ENCODE results near the gene SCAANT1. TPM values are rescaled to one million over a fixed set of nuclear protein-coding genes. Genes with fewer than 3 reads are reported as not detected.

The SCAANT1 gene
- total and polyA plus RNA-seq, 2 of the 8 experiments (the other 6 are each of a cell fraction or from before 2014, with no cell fraction given) = not detected

GRCh38 chr3:63926309-63926708 is 14.1 kb upstream of the SCAANT1 start:
- Histone ChIP-seq H3K27ac (ENCODE audit: low read depth, low read length) (no peak overlapping the region), H2AFZ (ENCODE audit: low read length) (no peak overlapping the region), H3K18ac (ENCODE audit: extremely low read depth, low read length) (no peak overlapping the region), H3K79me2 (ENCODE audit: control insufficient read depth in 1 of 2, insufficient read depth in 2 of 2, low read length in 2 of 2) (peaks cover 0 to 11% of the 10 kb centered on the region in 2 experiments; a peak in 1 of 4 replicates), H3K4me1 (replicated peaks in 1 of 4; ENCODE audit: control insufficient read depth in 3 of 4, insufficient read depth in 4 of 4, low read length in 3 of 4) (no peaks in the 10 kb centered on the region), H3K4me3 (ENCODE audit: extremely low read depth in 1 of 4, insufficient read depth in 2 of 4, low read depth in 3 of 4, low read length in 4 of 4) (no peak overlapping the region), H4K20me1 (replicated peaks in 1 of 2; ENCODE audit: control insufficient read depth in 1 of 2, insufficient read depth in 2 of 2, low read length in 2 of 2) (no peaks in the 10 kb centered on the region), H3K79me1 (ENCODE audit: low read depth, low read length) (no peaks in the 10 kb centered on the region; the same call in 1 of the 2 replicates), H2BK5ac (ENCODE audit: low read depth, low read length) (no peak overlapping the region), H2AK5ac (ENCODE audit: low read depth, low read length) (no peak overlapping the region), H3K36me3 (ENCODE audit: control insufficient read depth in 2 of 4, insufficient read depth in 4 of 4, low read length in 3 of 4) (peaks cover 4 to 29% (median 9%) of the 10 kb centered on the region in 4 experiments; a peak in 6 of 8 replicates), H3K23me2 (ENCODE audit: low read depth, low read length) (no peaks in the 10 kb centered on the region; the same call in 1 of the 2 replicates), H3K9me3 (ENCODE audit: insufficient read depth in 2 of 2, low read depth in 1 of 2, low read length in 1 of 2) (peaks cover 10% of the 10 kb centered on the region in 2 experiments; a peak in 3 of 4 replicates), H3K9ac (replicated peaks in 1 of 4; ENCODE audit: extremely low read depth in 1 of 4, low read depth in 3 of 4, low read length in 3 of 4) (no peak overlapping the region), H4K8ac (ENCODE audit: extremely low read depth, insufficient read depth, low read length) (no peak overlapping the region), H3K27me3 (replicated peaks in 1 of 4; ENCODE audit: control insufficient read depth in 3 of 4, extremely low read depth in 1 of 4, insufficient read depth in 3 of 4, low read length in 3 of 4) (no peaks in the 10 kb centered on the region), H2BK12ac (ENCODE audit: low read depth, low read length) (no peak overlapping the region), H2BK20ac (ENCODE audit: low read length) (no peak overlapping the region), H3K14ac (ENCODE audit: insufficient read length) (no peak overlapping the region), H2BK15ac (ENCODE audit: low read length) (no peak overlapping the region), H3K56ac (replicated peaks; ENCODE audit: insufficient read length, low read depth, low read length) (no peak overlapping the region), H4K5ac (ENCODE audit: insufficient read length, low read depth, low read length) (no peak overlapping the region), H3K4ac (replicated peaks; ENCODE audit: insufficient read length, low read depth, low read length) (no peak overlapping the region), H3K23ac (ENCODE audit: insufficient read length) (no peak overlapping the region), H3K4me2 (ENCODE audit: insufficient read depth in 1 of 2, low read depth in 2 of 2, low read length in 2 of 2) (no peak overlapping the region), H2BK120ac (replicated peaks; ENCODE audit: low read depth, low read length) (no peak overlapping the region), H4K91ac (replicated peaks; ENCODE audit: insufficient read length, low read length) (no peak overlapping the region)
- FAIRE-seq (no peak), DNase-seq (ENCODE audit: low read depth in 1 of 2, low spot score in 2 of 2) (no peak)
- ChIA-PET CTCF (ENCODE audit: partially characterized antibody) (no interaction called here), POLR2A (ENCODE audit: partially characterized antibody) (no interaction called here)
- 88 to 100% methylated on average over 1 to 4 of the region's 4 CpGs for WGBS, 2 experiments (ENCODE audit: extremely low coverage in 1 of 2, insufficient coverage in 1 of 2, insufficient read length in 1 of 2, insufficient replicate concordance in 2 of 2, low coverage in 1 of 2, low lambda C conversion rate in 2 of 2, missing lambda C conversion rate in 1 of 2)
- TF ChIP-seq MAFK (IDR thresholded peaks at IDR 0.05; ENCODE audit: low read depth, low read length) = no peak
- TF ChIP-seq HDAC6 (IDR thresholded peaks at IDR 0.05; ENCODE audit: low read depth, low read length) = no peak
- no peak for TF ChIP-seq YY1 (IDR thresholded peaks at IDR 0.05; ENCODE audit: low read depth, low read length)
- TF ChIP-seq SIRT6 (IDR thresholded peaks at IDR 0.05; ENCODE audit: low read length) = no peak
- TF ChIP-seq RFX5 (IDR thresholded peaks at IDR 0.05; ENCODE audit: borderline replicate concordance, low read depth, low read length) = no peak
- TF ChIP-seq EZH2 (IDR thresholded peaks at IDR 0.05; ENCODE audit: low read depth, low read length, severe bottlenecking) = no peak
- no peak for TF ChIP-seq SIN3A (conservative IDR thresholded peaks at IDR 0.05 in 1 of 2, IDR thresholded peaks at IDR 0.05 in 1 of 2; ENCODE audit: low read depth in 1 of 2, low read length in 2 of 2)
- no peak for TF ChIP-seq ATF3 (IDR thresholded peaks at IDR 0.05; ENCODE audit: insufficient read depth, low read depth, low read length)
